ENCODE data around the gene BCL3. TPM values are rescaled to one million over a fixed set of nuclear protein-coding genes. Genes with fewer than 3 reads are reported as not detected.

BCL3 gene
- polyA plus RNA-seq, 1 of the 3 experiments (the other 2 are of a cell fraction), result 19.2 TPM

GRCh38 chr19:44775676-44776240, 27.2 kb downstream of the BCL3 start:
- no peaks in the 10 kb centered on the region for H3F3A ChIP-seq (replicated peaks; ENCODE audit: insufficient read depth)
- H2AFZ ChIP-seq (ENCODE audit: low read depth), result no peak overlapping the region
- CTCF ChIA-PET, result interaction anchor here (1.1 to 17.6 kb wide), 4 partner anchors 8 to 205 kb away, joined by 4 to 598 read pairs (median 39); no protein-coding TSS in a partner anchor
- H3K79me2 ChIP-seq (ENCODE audit: insufficient read depth), result no peaks in the 10 kb centered on the region
- POLR2A ChIA-PET, result interaction anchor here (1.1 kb wide), 1 partner anchor 54 kb away, joined by 3 read pairs; no protein-coding TSS in a partner anchor
- H3K4me3 ChIP-seq (ENCODE audit: low read depth in 2 of 2, low read length in 1 of 2), result no peak overlapping the region
- TF ChIP-seq RAD21 (IDR thresholded peaks at IDR 0.05; ENCODE audit: low read length) (no peak), USF1 (IDR thresholded peaks at IDR 0.05; ENCODE audit: borderline replicate concordance, low read depth) (no peak), TEAD4 (IDR thresholded peaks at IDR 0.05; ENCODE audit: borderline replicate concordance, insufficient read depth) (no peak), NRF1 (IDR thresholded peaks at IDR 0.05; ENCODE audit: low read depth, low read length) (no peak), SMC3 (IDR thresholded peaks at IDR 0.05; ENCODE audit: low read depth, low read length) (no peak), FOXM1 (IDR thresholded peaks at IDR 0.05; ENCODE audit: low read depth) (no peak), MXI1 (IDR thresholded peaks at IDR 0.05; ENCODE audit: low read depth, low read length) (no peak), ZBTB33 (IDR thresholded peaks at IDR 0.05; ENCODE audit: borderline replicate concordance, low read depth) (no peak), POLR2AphosphoS5 (IDR thresholded peaks at IDR 0.05; ENCODE audit: low read depth, low read length) (no peak), PBX3 (IDR thresholded peaks at IDR 0.05) (no peak), MEF2A (IDR thresholded peaks at IDR 0.05; ENCODE audit: borderline replicate concordance, low read depth) (no peak), CHD2 (IDR thresholded peaks at IDR 0.05; ENCODE audit: low read length, partially characterized antibody) (no peak), FOSL2 (IDR thresholded peaks at IDR 0.05; ENCODE audit: borderline replicate concordance, low read depth) (no peak)
- H3K36me3 ChIP-seq (replicated peaks in 1 of 2; ENCODE audit: control insufficient read depth in 1 of 2, insufficient read depth in 2 of 2, low read length in 1 of 2), result no peaks in the 10 kb centered on the region
- no peak overlapping the region for H3K27ac ChIP-seq (ENCODE audit: low read depth in 2 of 2, low read length in 1 of 2)
- H4K20me1 ChIP-seq (ENCODE audit: insufficient read depth), result no peaks in the 10 kb centered on the region
- no peaks in the 10 kb centered on the region for H3K27me3 ChIP-seq (ENCODE audit: insufficient read depth)
- DNase-seq, result no peak
- no peak overlapping the region for H3K4me2 ChIP-seq
- H3K9me2 ChIP-seq, result no peaks in the 10 kb centered on the region
- peaks cover 0 to 6% of the 10 kb centered on the region in 2 experiments; a peak in 1 of 4 replicates for H3K4me1 ChIP-seq (ENCODE audit: control insufficient read depth in 1 of 2, insufficient read depth in 2 of 2, low read depth in 1 of 2, low read length in 1 of 2)
- no peaks in the 10 kb centered on the region for H3K9me3 ChIP-seq
- H3K9ac ChIP-seq, result no peak overlapping the region
- WGBS (ENCODE audit: low lambda C conversion rate), result 63% methylated on average over 6 of the region's 6 CpGs

Data from SK-N-SH (cell line).